ENCODE results near the gene C19orf85.

DNA sequence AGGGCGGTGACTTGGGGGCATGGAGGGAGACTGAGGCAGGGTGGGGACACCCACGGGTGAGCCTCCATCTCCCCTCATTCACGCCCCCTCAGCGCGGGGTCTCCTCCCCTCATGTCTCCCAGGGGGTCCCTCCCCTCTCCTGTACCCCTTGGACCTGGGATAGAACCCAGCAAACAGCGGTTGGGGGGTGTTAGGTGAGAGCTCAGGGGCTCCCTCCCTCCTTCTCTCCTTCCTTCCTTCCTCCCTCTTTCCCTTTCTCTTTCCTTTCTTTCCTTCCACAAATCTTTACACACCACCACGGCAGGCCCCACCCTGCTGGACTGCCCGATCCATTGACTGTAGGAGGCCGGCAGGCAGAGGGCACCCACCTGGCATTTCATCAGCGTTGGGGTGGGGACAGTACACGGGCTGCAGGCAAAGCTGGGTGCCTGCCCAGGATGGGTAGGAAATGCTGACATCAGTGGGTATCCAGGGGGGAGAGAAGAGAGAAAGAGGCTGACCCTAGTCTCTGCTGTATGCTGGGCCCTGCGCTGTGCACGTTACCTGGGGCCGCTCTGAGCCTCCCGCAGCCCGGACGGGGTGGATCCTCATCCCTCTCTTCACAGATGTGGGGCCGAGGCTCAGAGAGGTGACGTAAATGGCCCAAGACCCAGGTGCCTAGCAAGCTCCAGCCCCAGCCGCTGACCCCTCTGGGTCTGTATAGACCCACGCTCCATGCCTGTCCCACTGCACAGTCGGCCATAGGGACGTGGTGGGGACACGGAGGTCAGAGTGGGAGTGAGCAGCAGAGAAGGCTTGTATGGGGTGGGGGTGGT, 27.2 kb upstream of the C19orf85 start:
- TF ChIP-seq, protein P1, sequence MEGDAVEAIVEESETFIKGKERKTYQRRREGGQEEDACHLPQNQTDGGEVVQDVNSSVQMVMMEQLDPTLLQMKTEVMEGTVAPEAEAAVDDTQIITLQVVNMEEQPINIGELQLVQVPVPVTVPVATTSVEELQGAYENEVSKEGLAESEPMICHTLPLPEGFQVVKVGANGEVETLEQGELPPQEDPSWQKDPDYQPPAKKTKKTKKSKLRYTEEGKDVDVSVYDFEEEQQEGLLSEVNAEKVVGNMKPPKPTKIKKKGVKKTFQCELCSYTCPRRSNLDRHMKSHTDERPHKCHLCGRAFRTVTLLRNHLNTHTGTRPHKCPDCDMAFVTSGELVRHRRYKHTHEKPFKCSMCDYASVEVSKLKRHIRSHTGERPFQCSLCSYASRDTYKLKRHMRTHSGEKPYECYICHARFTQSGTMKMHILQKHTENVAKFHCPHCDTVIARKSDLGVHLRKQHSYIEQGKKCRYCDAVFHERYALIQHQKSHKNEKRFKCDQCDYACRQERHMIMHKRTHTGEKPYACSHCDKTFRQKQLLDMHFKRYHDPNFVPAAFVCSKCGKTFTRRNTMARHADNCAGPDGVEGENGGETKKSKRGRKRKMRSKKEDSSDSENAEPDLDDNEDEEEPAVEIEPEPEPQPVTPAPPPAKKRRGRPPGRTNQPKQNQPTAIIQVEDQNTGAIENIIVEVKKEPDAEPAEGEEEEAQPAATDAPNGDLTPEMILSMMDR (IDR thresholded peaks at IDR 0.05) = no peak
- TF ChIP-seq EZH2 (IDR thresholded peaks at IDR 0.05) = no peak
- no peak for TF ChIP-seq EZH2phosphoT487 (IDR thresholded peaks at IDR 0.05)
